NCI-H146 treated with DMSO at 0.1 percent for 48 hours (cell line): Measurements from ENCODE around the gene ZFPM1.

Experiments used
- DNase-seq: peaks from one replicate; lab custom pipeline; 2025; ENCODE audit not compliant: unreplicated experiment; lab: John Stamatoyannopoulos, UW

ZFPM1 gene

GRCh38 chr16:88525663-88525990, 72.5 kb downstream of the ZFPM1 start:
- DNase-seq: no peak

GRCh38 chr16:88526008-88526905, 73.2 kb downstream of the ZFPM1 start:
- no peak for DNase-seq

- no peak for DNase-seq
Measured at GRCh38 chr16:88526906-88527185, 73.8 kb downstream of the ZFPM1 start.

GRCh38 chr16:88527186-88527936, 74.3 kb downstream of the ZFPM1 start:
- DNase-seq: no peak

- no peak for DNase-seq
Measured at GRCh38 chr16:88527937-88528743, 75.1 kb downstream of the ZFPM1 start.

- DNase-seq: no peak
Measured at GRCh38 chr16:88528902-88529318, 75.8 kb downstream of the ZFPM1 start.

- DNase-seq: no peak
Measured at GRCh38 chr16:88529596-88529995, 76.5 kb downstream of the ZFPM1 start.

- DNase-seq: no peak
Measured at GRCh38 chr16:88530051-88530857, 77.2 kb downstream of the ZFPM1 start.

GRCh38 chr16:88530858-88531203, 77.8 kb downstream of the ZFPM1 start:
- no peak for DNase-seq

- no peak for DNase-seq
Measured at GRCh38 chr16:88531346-88531745, 78.3 kb downstream of the ZFPM1 start.

- DNase-seq: no peak
Measured at GRCh38 chr16:88531931-88532433, 78.9 kb downstream of the ZFPM1 start.

- no peak for DNase-seq
Measured at GRCh38 chr16:88532434-88533241, 79.6 kb downstream of the ZFPM1 start.

- DNase-seq: no peak
Measured at GRCh38 chr16:88533381-88533917, 80.4 kb downstream of the ZFPM1 start.

- DNase-seq: no peak
Measured at GRCh38 chr16:88533932-88534637, 81.0 kb downstream of the ZFPM1 start.

GRCh38 chr16:88534638-88535190, 81.6 kb downstream of the ZFPM1 start:
- no peak for DNase-seq

- no peak for DNase-seq
Measured at GRCh38 chr16:88535191-88535856, 82.2 kb downstream of the ZFPM1 start.

- no peak for DNase-seq
Measured at GRCh38 chr16:88535857-88536222, 82.8 kb downstream of the ZFPM1 start.

GRCh38 chr16:88536510-88536909, 83.4 kb downstream of the ZFPM1 start:
- DNase-seq: no peak
